Fibroblast of skin of left quadriceps (primary cell): ENCODE results near the gene TMEM131.
A peak's percentile ranks its signal among the peaks of the same experiment; 100 is the strongest.
"Not testable (repeated sequence)": the region's sequence is repeated elsewhere in the genome, so short reads cannot be mapped to it uniquely, and the experiment has no call there.

Experiments
- DNase-seq, 2 experiments: peaks; one replicate each; pipeline ENCODE4 v3.0.0-alpha.2; 2013; ENCODE audit warnings: low read depth in 2 of 2

Gene TMEM131

GRCh38 chr2:97868986-97869721 lies 126.6 kb downstream of the TMEM131 start:
- DNase-seq = peak; percentile 70 to 72

GRCh38 chr2:97863829-97864228 lies 131.9 kb downstream of the TMEM131 start:
- no peak for DNase-seq

- no peak for DNase-seq
Measured at GRCh38 chr2:97861177-97861576, 134.6 kb downstream of the TMEM131 start.

GRCh38 chr2:97858442-97858841 lies 137.3 kb downstream of the TMEM131 start:
- DNase-seq = no peak

GRCh38 chr2:97857553-97857952 lies 138.2 kb downstream of the TMEM131 start:
- no peak for DNase-seq

GRCh38 chr2:97853057-97853456 lies 142.7 kb downstream of the TMEM131 start:
- DNase-seq = not testable (repeated sequence)

GRCh38 chr2:97851172-97851571 lies 144.6 kb downstream of the TMEM131 start:
- no peak for DNase-seq

- no peak for DNase-seq
Measured at GRCh38 chr2:97849881-97850528, 145.7 kb downstream of the TMEM131 start.

- no peak for DNase-seq
Measured at GRCh38 chr2:97848306-97848705, 147.4 kb downstream of the TMEM131 start.

- DNase-seq = not testable (repeated sequence)
Measured at GRCh38 chr2:97846716-97847115, 149.0 kb downstream of the TMEM131 start.

- no peak for DNase-seq
Measured at GRCh38 chr2:97845818-97846217, 149.9 kb downstream of the TMEM131 start.

GRCh38 chr2:97845133-97845532 lies 150.6 kb downstream of the TMEM131 start:
- no peak for DNase-seq

- no peak for DNase-seq
Measured at GRCh38 chr2:97844311-97844859, 151.4 kb downstream of the TMEM131 start.

- no peak for DNase-seq
Measured at GRCh38 chr2:97840198-97840597, 155.6 kb downstream of the TMEM131 start.

GRCh38 chr2:97834610-97835009 lies 161.1 kb downstream of the TMEM131 start:
- DNase-seq = peak; percentile 36 to 41

GRCh38 chr2:97831121-97831520 lies 164.6 kb downstream of the TMEM131 start:
- DNase-seq = no peak

- not testable (repeated sequence) for DNase-seq
Measured at GRCh38 chr2:97829255-97829654, 166.5 kb downstream of the TMEM131 start.

GRCh38 chr2:97827013-97827412 lies 168.7 kb downstream of the TMEM131 start:
- DNase-seq = not testable (repeated sequence)

- DNase-seq = not testable (repeated sequence)
Measured at GRCh38 chr2:97826266-97826847, 169.4 kb downstream of the TMEM131 start.

- DNase-seq = not testable (repeated sequence)
Measured at GRCh38 chr2:97824011-97824410, 171.7 kb downstream of the TMEM131 start.

GRCh38 chr2:97821862-97822261 lies 173.9 kb downstream of the TMEM131 start:
- not testable (repeated sequence) for DNase-seq

- DNase-seq = no peak
Measured at GRCh38 chr2:97819754-97820153, 176.0 kb downstream of the TMEM131 start.

GRCh38 chr2:97816411-97816810 lies 179.3 kb downstream of the TMEM131 start:
- no peak for DNase-seq
